Neural cell (in vitro differentiated cells): Measurements from ENCODE around the gene REXO5. TPM values are rescaled to one million over a fixed set of nuclear protein-coding genes. Genes with fewer than 3 reads are reported as not detected.

Experiments
- H2AFZ ChIP-seq: fragments of 200-600, 300-800 bp; sonication (generic), shearing (Covaris generic); 2 replicates; pipeline ENCODE4 v1.6.0; 2014; ENCODE audit warnings: low read depth, mild to moderate bottlenecking, antibody characterized with exemption, low read length, moderate library complexity
- H3F3A ChIP-seq: fragments of 200-600 bp; shearing (Covaris generic); 2 replicates; pipeline ENCODE4 v1.6.1; 2016; ENCODE audit warnings: mild to moderate bottlenecking, moderate library complexity, mixed read lengths, antibody characterized with exemption, low read length; ENCODE audit not compliant: insufficient read depth, poor library complexity, severe bottlenecking
- H3K27ac ChIP-seq: fragments of 200-600, 300-800 bp; sonication (generic), shearing (Covaris generic); 2 replicates; pipeline ENCODE4 v1.5.1; 2014; ENCODE audit warnings: mild to moderate bottlenecking, low read length, moderate library complexity
- H3K27me3 ChIP-seq: fragments of 300-800, 200-600 bp; sonication (generic), shearing (Covaris generic); 2 replicates; pipeline ENCODE4 v1.6.0; 2014; ENCODE audit warnings: mild to moderate bottlenecking, low read depth, low read length, moderate library complexity; ENCODE audit not compliant: insufficient read depth
- H3K36me3 ChIP-seq: fragments of 300-800, 200-600 bp; sonication (generic), shearing (Covaris generic); 2 replicates; pipeline ENCODE4 v1.5.1; 2014; ENCODE audit warnings: mild to moderate bottlenecking, antibody characterized with exemption, low read length, moderate library complexity; ENCODE audit not compliant: insufficient read depth
- H3K4me2 ChIP-seq: fragments of 300-800, 200-600 bp; sonication (generic), shearing (Covaris generic); 2 replicates; pipeline ENCODE4 v1.6.0; 2014; ENCODE audit warnings: mild to moderate bottlenecking, low read length
- H3K4me3 ChIP-seq: fragments of 300-800, 200-600 bp; sonication (generic), shearing (Covaris generic); 2 replicates; pipeline ENCODE4 v1.5.1; 2014; ENCODE audit warnings: mild to moderate bottlenecking, low read length, moderate library complexity
- H3K79me2 ChIP-seq: fragments of 200-600 bp; shearing (Covaris generic); replicated peaks from 2 replicates; pipeline ENCODE4 v1.6.0; 2014; ENCODE audit warnings: mild to moderate bottlenecking, low read length, moderate library complexity; ENCODE audit not compliant: insufficient read depth
- H3K9ac ChIP-seq: fragments of 300-800, 200-600 bp; sonication (generic), shearing (Covaris generic); 2 replicates; pipeline ENCODE4 v1.6.1; 2016; ENCODE audit warnings: mild to moderate bottlenecking, low read length, mixed read lengths
- H3K9me2 ChIP-seq: fragments of 200-600 bp; shearing (Covaris generic); 2 replicates; pipeline ENCODE4 v1.6.1; 2016; ENCODE audit warnings: mild to moderate bottlenecking, low read length, mixed read lengths; ENCODE audit not compliant: insufficient read depth
- H3K9me3 ChIP-seq: fragments of 200-600, 300-800 bp; sonication (generic), shearing (Covaris generic); 2 replicates; pipeline ENCODE4 v1.6.1; 2016; ENCODE audit warnings: mild to moderate bottlenecking, mixed run types, low read length, moderate library complexity, mixed read lengths
- H4K20me1 ChIP-seq: fragments of 200-600 bp; shearing (Covaris generic); 2 replicates; pipeline ENCODE4 v1.6.1; 2016; ENCODE audit warnings: mild to moderate bottlenecking, mixed run types; ENCODE audit not compliant: insufficient read depth
- EP300 ChIP-seq: fragments of 450-650 bp; conservative IDR thresholded peaks from 2 replicates; pipeline ENCODE4 v1.6.1; 2014; ENCODE audit warnings: antibody characterized with exemption, mild to moderate bottlenecking, moderate library complexity; ENCODE audit not compliant: poor library complexity, severe bottlenecking
- EZH2 ChIP-seq: fragments of 200-600, 300-800 bp; shearing (Covaris generic), sonication (generic); IDR thresholded peaks from 2 replicates; pipeline ENCODE4 v1.6.1; 2014; ENCODE audit warnings: antibody characterized with exemption, low read length, borderline replicate concordance, mild to moderate bottlenecking; ENCODE audit not compliant: insufficient read depth, poor library complexity, severe bottlenecking
- MXI1 ChIP-seq: fragments of 450-650 bp; conservative IDR thresholded peaks from 2 replicates; pipeline ENCODE4 v1.6.1; 2014; ENCODE audit warnings: antibody characterized with exemption, mild to moderate bottlenecking; ENCODE audit not compliant: poor library complexity, severe bottlenecking
- POLR2AphosphoS5 ChIP-seq: IDR thresholded peaks from 2 replicates; pipeline ENCODE4 v1.6.1; 2012
- RAD21 ChIP-seq: fragments of 450-650 bp; conservative IDR thresholded peaks from 2 replicates; pipeline ENCODE4 v1.6.1; 2014; ENCODE audit warnings: antibody characterized with exemption, mild to moderate bottlenecking, moderate library complexity
- SMC3 ChIP-seq: fragments of 450-650 bp; conservative IDR thresholded peaks from 2 replicates; pipeline ENCODE4 v1.6.1; 2014; ENCODE audit warnings: antibody characterized with exemption, mild to moderate bottlenecking, moderate library complexity; ENCODE audit not compliant: poor library complexity
- TAF1 ChIP-seq: IDR thresholded peaks from 2 replicates; pipeline ENCODE4 v1.6.1; 2012; ENCODE audit warnings: low read depth
- polyA plus RNA-seq: library from polyadenylated mRNA; depleted of rRNA; stranded (reverse); fragments of >200 nt; gene quantifications from 2 replicates; pipeline ENCODE4 v1.2.3, GENCODE V29; 2014
- TF ChIP-seq, protein P1 (sequence below): fragments of 450-650 bp; IDR thresholded peaks from 2 replicates; pipeline ENCODE4 v1.5.1; 2014; ENCODE audit warnings: antibody characterized with exemption, mild to moderate bottlenecking, moderate library complexity; ENCODE audit not compliant: poor library complexity, severe bottlenecking
- TF ChIP-seq, protein P2 (sequence below): IDR thresholded peaks from 2 replicates; pipeline ENCODE4 v1.6.1; 2012; ENCODE audit warnings: borderline replicate concordance

REXO5 gene
- polyA plus RNA-seq, 1 donor from 2014 or later = 11.2 TPM

DNA sequence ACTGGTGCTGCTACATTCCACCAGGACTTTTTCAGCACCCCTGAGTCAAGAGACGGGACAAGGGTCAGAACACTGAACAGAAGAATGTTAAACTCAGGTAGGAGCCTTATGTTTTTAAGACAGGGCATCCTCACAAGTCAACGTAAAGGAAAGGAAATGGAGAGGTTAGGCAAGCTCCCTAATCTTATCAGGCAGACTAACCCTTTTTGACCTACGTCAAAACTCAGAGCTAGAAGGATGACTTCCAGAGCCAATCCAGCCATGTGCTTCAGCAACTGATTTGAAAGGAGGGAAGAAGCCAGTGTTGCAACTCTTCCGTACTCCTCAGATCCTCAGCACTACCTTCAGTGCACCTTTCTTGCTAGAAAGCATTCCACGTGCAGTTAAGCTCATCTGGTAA is 46.8 kb downstream of the REXO5 start:
- no peaks in the 10 kb centered on the region for H3F3A ChIP-seq

DNA sequence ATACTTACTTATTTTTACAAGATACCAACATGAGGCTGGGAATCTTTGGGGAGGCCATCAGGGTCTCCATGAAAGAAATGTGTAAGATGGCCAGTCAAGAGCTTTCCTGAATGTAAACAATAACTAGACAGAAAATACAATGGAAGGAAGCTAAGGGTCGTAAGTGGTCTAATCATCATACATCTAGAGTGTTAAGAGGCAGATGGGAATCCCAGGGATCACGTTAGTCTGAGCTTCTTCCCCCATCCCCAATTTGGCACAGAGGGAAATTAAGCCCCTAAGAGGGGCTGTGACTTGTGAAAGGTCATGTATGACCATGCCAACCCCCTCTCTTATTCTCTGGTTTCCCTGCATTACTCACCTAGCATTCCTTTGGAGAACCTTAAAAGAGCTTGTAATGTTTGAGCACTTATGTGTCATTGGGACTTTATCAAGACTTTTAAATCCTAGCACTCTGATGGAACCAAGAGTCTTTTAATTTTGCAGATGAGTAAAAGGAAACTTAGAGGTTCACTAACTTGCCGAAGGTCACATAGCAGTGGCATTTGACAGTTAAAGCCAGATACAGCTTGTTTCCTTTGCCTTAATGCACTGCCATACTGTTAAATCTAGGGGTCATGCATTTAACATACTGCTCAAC is 47.8 kb downstream of the REXO5 start:
- no peaks in the 10 kb centered on the region for H3K79me2 ChIP-seq
- H3K4me3 ChIP-seq = no peak overlapping the region
- no peak overlapping the region for H3K9ac ChIP-seq
- no peak for TF ChIP-seq MXI1
- no peak for TF ChIP-seq RAD21
- no peak for TF ChIP-seq EP300
- TF ChIP-seq, protein P1, sequence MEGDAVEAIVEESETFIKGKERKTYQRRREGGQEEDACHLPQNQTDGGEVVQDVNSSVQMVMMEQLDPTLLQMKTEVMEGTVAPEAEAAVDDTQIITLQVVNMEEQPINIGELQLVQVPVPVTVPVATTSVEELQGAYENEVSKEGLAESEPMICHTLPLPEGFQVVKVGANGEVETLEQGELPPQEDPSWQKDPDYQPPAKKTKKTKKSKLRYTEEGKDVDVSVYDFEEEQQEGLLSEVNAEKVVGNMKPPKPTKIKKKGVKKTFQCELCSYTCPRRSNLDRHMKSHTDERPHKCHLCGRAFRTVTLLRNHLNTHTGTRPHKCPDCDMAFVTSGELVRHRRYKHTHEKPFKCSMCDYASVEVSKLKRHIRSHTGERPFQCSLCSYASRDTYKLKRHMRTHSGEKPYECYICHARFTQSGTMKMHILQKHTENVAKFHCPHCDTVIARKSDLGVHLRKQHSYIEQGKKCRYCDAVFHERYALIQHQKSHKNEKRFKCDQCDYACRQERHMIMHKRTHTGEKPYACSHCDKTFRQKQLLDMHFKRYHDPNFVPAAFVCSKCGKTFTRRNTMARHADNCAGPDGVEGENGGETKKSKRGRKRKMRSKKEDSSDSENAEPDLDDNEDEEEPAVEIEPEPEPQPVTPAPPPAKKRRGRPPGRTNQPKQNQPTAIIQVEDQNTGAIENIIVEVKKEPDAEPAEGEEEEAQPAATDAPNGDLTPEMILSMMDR = no peak
- TF ChIP-seq TAF1 = no peak
- TF ChIP-seq, protein P2, sequence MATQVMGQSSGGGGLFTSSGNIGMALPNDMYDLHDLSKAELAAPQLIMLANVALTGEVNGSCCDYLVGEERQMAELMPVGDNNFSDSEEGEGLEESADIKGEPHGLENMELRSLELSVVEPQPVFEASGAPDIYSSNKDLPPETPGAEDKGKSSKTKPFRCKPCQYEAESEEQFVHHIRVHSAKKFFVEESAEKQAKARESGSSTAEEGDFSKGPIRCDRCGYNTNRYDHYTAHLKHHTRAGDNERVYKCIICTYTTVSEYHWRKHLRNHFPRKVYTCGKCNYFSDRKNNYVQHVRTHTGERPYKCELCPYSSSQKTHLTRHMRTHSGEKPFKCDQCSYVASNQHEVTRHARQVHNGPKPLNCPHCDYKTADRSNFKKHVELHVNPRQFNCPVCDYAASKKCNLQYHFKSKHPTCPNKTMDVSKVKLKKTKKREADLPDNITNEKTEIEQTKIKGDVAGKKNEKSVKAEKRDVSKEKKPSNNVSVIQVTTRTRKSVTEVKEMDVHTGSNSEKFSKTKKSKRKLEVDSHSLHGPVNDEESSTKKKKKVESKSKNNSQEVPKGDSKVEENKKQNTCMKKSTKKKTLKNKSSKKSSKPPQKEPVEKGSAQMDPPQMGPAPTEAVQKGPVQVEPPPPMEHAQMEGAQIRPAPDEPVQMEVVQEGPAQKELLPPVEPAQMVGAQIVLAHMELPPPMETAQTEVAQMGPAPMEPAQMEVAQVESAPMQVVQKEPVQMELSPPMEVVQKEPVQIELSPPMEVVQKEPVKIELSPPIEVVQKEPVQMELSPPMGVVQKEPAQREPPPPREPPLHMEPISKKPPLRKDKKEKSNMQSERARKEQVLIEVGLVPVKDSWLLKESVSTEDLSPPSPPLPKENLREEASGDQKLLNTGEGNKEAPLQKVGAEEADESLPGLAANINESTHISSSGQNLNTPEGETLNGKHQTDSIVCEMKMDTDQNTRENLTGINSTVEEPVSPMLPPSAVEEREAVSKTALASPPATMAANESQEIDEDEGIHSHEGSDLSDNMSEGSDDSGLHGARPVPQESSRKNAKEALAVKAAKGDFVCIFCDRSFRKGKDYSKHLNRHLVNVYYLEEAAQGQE = no peak
- TF ChIP-seq EZH2 = no peak
- no peak for TF ChIP-seq SMC3
- no peak for TF ChIP-seq POLR2AphosphoS5
- H3K4me2 ChIP-seq = no peak overlapping the region
- H3K9me3 ChIP-seq = no peaks in the 10 kb centered on the region
- H4K20me1 ChIP-seq = no peaks in the 10 kb centered on the region
- no peaks in the 10 kb centered on the region for H3K9me2 ChIP-seq
- H2AFZ ChIP-seq = no peak overlapping the region
- H3F3A ChIP-seq = no peaks in the 10 kb centered on the region
- H3K36me3 ChIP-seq = peaks cover 15% of the 10 kb centered on the region
- H3K27ac ChIP-seq = no peak overlapping the region
- no peaks in the 10 kb centered on the region for H3K27me3 ChIP-seq

More for the DNA sequence above, 46.8 kb downstream of the REXO5 start:
- no peak overlapping the region for H2AFZ ChIP-seq
- H3K4me3 ChIP-seq = no peak overlapping the region
- H3K27ac ChIP-seq = no peak overlapping the region
- no peaks in the 10 kb centered on the region for H3K79me2 ChIP-seq
- no peaks in the 10 kb centered on the region for H3K9me2 ChIP-seq
- H3K9me3 ChIP-seq = no peaks in the 10 kb centered on the region
- no peaks in the 10 kb centered on the region for H3K27me3 ChIP-seq
- H3K36me3 ChIP-seq = peaks cover 15% of the 10 kb centered on the region
- no peaks in the 10 kb centered on the region for H4K20me1 ChIP-seq
- no peak overlapping the region for H3K9ac ChIP-seq
- no peak overlapping the region for H3K4me2 ChIP-seq
- TF ChIP-seq, protein P1 = no peak
- TF ChIP-seq, protein P2 = no peak
- TF ChIP-seq MXI1 (no peak), EP300 (no peak), SMC3 (no peak), TAF1 (no peak), RAD21 (no peak), EZH2 (no peak), POLR2AphosphoS5 (no peak)
